ENCODE measurements around the gene KCTD16.

KCTD16 gene

DNA sequence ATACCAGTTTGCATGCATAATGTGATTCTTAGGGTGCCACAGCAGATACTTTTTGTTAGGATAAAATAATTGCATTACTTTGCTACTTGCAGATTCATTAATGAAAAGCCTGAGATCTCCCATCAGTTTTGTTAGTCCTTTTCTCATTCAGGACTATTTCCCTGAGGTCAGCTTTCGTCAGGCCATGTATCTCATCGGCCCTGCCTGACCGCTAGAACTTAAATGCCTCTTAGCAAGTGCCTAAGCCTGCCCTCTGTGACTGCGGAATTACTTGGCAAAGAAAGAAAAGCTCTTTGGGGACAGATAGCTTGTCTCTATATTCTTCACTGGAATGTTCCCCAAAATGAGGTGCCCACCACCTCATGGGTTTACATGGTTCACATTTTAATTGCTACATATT, 147.8 kb downstream of the KCTD16 start:
- no peaks in the 10 kb centered on the region for H3K36me3 ChIP-seq (ENCODE audit: insufficient read depth, low read length)
- TF ChIP-seq, protein P1, sequence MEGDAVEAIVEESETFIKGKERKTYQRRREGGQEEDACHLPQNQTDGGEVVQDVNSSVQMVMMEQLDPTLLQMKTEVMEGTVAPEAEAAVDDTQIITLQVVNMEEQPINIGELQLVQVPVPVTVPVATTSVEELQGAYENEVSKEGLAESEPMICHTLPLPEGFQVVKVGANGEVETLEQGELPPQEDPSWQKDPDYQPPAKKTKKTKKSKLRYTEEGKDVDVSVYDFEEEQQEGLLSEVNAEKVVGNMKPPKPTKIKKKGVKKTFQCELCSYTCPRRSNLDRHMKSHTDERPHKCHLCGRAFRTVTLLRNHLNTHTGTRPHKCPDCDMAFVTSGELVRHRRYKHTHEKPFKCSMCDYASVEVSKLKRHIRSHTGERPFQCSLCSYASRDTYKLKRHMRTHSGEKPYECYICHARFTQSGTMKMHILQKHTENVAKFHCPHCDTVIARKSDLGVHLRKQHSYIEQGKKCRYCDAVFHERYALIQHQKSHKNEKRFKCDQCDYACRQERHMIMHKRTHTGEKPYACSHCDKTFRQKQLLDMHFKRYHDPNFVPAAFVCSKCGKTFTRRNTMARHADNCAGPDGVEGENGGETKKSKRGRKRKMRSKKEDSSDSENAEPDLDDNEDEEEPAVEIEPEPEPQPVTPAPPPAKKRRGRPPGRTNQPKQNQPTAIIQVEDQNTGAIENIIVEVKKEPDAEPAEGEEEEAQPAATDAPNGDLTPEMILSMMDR (conservative IDR thresholded peaks at IDR 0.05; ENCODE audit: low read length) = no peak
- TF ChIP-seq EZH2phosphoT487 (IDR thresholded peaks at IDR 0.05; ENCODE audit: borderline replicate concordance) = no peak
- no peaks in the 10 kb centered on the region for H4K20me1 ChIP-seq (ENCODE audit: insufficient read depth, low read length, poor library complexity, severe bottlenecking)
- no peaks in the 10 kb centered on the region for H3F3A ChIP-seq (ENCODE audit: low read depth)
- no peak overlapping the region for H2AFZ ChIP-seq (ENCODE audit: low read length)
- H3K79me2 ChIP-seq (ENCODE audit: insufficient read depth, low read length) = no peaks in the 10 kb centered on the region
- H3K9ac ChIP-seq (ENCODE audit: low read depth, low read length, poor library complexity, severe bottlenecking) = no peak overlapping the region
- no peaks in the 10 kb centered on the region for H3K27me3 ChIP-seq (ENCODE audit: insufficient read depth, low read length, poor library complexity, severe bottlenecking)
- H3K4me1 ChIP-seq (ENCODE audit: insufficient read depth, low read length, poor library complexity, severe bottlenecking) = no peaks in the 10 kb centered on the region
- H3K9me3 ChIP-seq (ENCODE audit: insufficient read depth, low read depth, low read length) = no peaks in the 10 kb centered on the region
- H3K4me3 ChIP-seq (ENCODE audit: low read length, poor library complexity, severe bottlenecking) = no peak overlapping the region
- no peaks in the 10 kb centered on the region for H3K9me2 ChIP-seq (replicated peaks; ENCODE audit: low read depth, low read length)
- H3K4me2 ChIP-seq (ENCODE audit: low read depth, low read length, poor library complexity, severe bottlenecking) = no peak overlapping the region

DNA sequence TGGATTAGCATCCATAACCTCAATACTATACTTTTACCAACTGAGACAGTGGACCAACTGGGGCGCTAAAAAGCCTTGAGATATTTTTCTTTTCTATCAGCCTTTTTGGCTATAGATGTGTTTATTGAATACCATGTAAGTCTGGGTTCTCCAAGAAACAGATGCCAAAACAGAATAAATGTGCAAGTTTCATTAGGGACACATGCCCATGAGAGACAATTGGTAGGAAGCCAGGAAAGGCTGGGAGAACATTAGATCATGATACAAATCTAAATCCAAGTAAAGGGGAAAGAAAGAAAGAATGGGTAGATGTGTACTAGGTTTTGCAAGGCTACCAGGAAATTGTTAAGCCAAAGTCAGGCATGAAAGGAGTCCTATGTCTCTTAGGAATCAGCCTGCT, 152.5 kb downstream of the KCTD16 start:
- Histone ChIP-seq H3K4me1 (ENCODE audit: insufficient read depth, low read length, poor library complexity, severe bottlenecking) (no peaks in the 10 kb centered on the region), H3F3A (ENCODE audit: low read depth) (no peaks in the 10 kb centered on the region), H3K9me3 (ENCODE audit: insufficient read depth, low read depth, low read length) (no peaks in the 10 kb centered on the region), H3K79me2 (ENCODE audit: insufficient read depth, low read length) (no peaks in the 10 kb centered on the region), H3K4me3 (ENCODE audit: low read length, poor library complexity, severe bottlenecking) (no peak overlapping the region), H4K20me1 (ENCODE audit: insufficient read depth, low read length, poor library complexity, severe bottlenecking) (no peaks in the 10 kb centered on the region), H3K36me3 (ENCODE audit: insufficient read depth, low read length) (no peaks in the 10 kb centered on the region), H3K27me3 (ENCODE audit: insufficient read depth, low read length, poor library complexity, severe bottlenecking) (no peaks in the 10 kb centered on the region), H3K9me2 (replicated peaks; ENCODE audit: low read depth, low read length) (no peaks in the 10 kb centered on the region), H2AFZ (ENCODE audit: low read length) (no peak overlapping the region), H3K9ac (ENCODE audit: low read depth, low read length, poor library complexity, severe bottlenecking) (no peak overlapping the region), H3K4me2 (ENCODE audit: low read depth, low read length, poor library complexity, severe bottlenecking) (no peak overlapping the region)
- TF ChIP-seq, protein P1 (conservative IDR thresholded peaks at IDR 0.05; ENCODE audit: low read length) = no peak
- TF ChIP-seq EZH2phosphoT487 (IDR thresholded peaks at IDR 0.05; ENCODE audit: borderline replicate concordance) = no peak

DNA sequence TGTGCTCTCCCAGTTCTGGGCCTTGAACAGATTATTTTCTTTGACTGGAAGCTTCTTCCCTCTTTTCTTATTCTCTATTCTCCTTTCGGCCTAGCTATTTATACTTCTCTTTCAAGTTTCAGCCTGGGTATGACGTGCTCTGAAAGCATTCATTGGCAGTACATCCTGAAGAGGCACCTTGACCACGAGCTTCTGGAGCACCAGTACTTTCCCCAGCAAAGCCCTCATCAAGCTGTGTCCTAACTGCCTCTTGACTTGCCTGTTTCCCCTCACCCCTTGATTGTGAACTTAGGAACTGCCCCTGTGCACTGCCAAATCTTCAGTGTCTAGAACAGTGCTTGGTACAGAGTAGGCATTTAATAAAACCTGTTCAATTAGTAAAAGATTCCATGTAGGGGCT, 154.9 kb downstream of the KCTD16 start:
- Histone ChIP-seq H4K20me1 (ENCODE audit: insufficient read depth, low read length, poor library complexity, severe bottlenecking) (no peaks in the 10 kb centered on the region), H3K9me2 (replicated peaks; ENCODE audit: low read depth, low read length) (no peaks in the 10 kb centered on the region), H3K9ac (ENCODE audit: low read depth, low read length, poor library complexity, severe bottlenecking) (no peak overlapping the region), H3K9me3 (ENCODE audit: insufficient read depth, low read depth, low read length) (no peaks in the 10 kb centered on the region), H3F3A (ENCODE audit: low read depth) (no peaks in the 10 kb centered on the region), H3K79me2 (ENCODE audit: insufficient read depth, low read length) (no peaks in the 10 kb centered on the region), H3K36me3 (ENCODE audit: insufficient read depth, low read length) (no peaks in the 10 kb centered on the region), H3K4me3 (ENCODE audit: low read length, poor library complexity, severe bottlenecking) (no peak overlapping the region), H3K4me2 (ENCODE audit: low read depth, low read length, poor library complexity, severe bottlenecking) (no peak overlapping the region), H3K4me1 (ENCODE audit: insufficient read depth, low read length, poor library complexity, severe bottlenecking) (no peaks in the 10 kb centered on the region), H3K27me3 (ENCODE audit: insufficient read depth, low read length, poor library complexity, severe bottlenecking) (no peaks in the 10 kb centered on the region), H2AFZ (ENCODE audit: low read length) (no peak overlapping the region)
- TF ChIP-seq, protein P1 (conservative IDR thresholded peaks at IDR 0.05; ENCODE audit: low read length) = no peak
- no peak for TF ChIP-seq EZH2phosphoT487 (IDR thresholded peaks at IDR 0.05; ENCODE audit: borderline replicate concordance)

All from Loucy (cell line).